Neural progenitor cell (in vitro differentiated cells): ENCODE data around the gene CNGA2. TPM values are rescaled to one million over a fixed set of nuclear protein-coding genes. Genes with fewer than 3 reads are reported as not detected.

Experiments used
- DNase-seq: peaks from one replicate; pipeline ENCODE4 v3.0.0-alpha.2; 2016; ENCODE audit warnings: low spot score
- H2AFZ ChIP-seq: fragments of 200-600 bp; sonication (generic); replicated peaks from 2 replicates; pipeline ENCODE4 v1.6.1; 2016; ENCODE audit warnings: antibody characterized with exemption
- H3F3A ChIP-seq: fragments of 200-600 bp; sonication (generic); 2 replicates; pipeline ENCODE4 v1.6.1; 2016; ENCODE audit warnings: antibody characterized with exemption, low read depth
- H3K27ac ChIP-seq: fragments of 200-600 bp; sonication (generic); 2 replicates; pipeline ENCODE4 v1.5.1; 2016; ENCODE audit warnings: mild to moderate bottlenecking
- H3K27me3 ChIP-seq: fragments of 200-600 bp; sonication (generic); 2 replicates; pipeline ENCODE4 v1.6.1; 2016; ENCODE audit warnings: mild to moderate bottlenecking, moderate library complexity
- H3K36me3 ChIP-seq: fragments of 200-600 bp; sonication (generic); 2 replicates; pipeline ENCODE4 v1.5.1; 2016
- H3K4me1 ChIP-seq: fragments of 200-600 bp; sonication (generic); 2 replicates; pipeline ENCODE4 v1.6.1; 2016; ENCODE audit warnings: mixed run types
- H3K4me2 ChIP-seq: fragments of 200-600 bp; sonication (generic); 2 replicates; pipeline ENCODE4 v1.6.1; 2016
- H3K4me3 ChIP-seq: fragments of 200-600 bp; sonication (generic); 2 replicates; pipeline ENCODE4 v1.5.1; 2016
- H3K79me2 ChIP-seq: fragments of 200-600 bp; sonication (generic); 2 replicates; pipeline ENCODE4 v1.6.1; 2016; ENCODE audit warnings: low read depth
- H3K9ac ChIP-seq: fragments of 200-600 bp; sonication (generic); 2 replicates; pipeline ENCODE4 v1.6.1; 2016
- H3K9me3 ChIP-seq: fragments of 200-600 bp; sonication (generic); 2 replicates; pipeline ENCODE4 v1.5.1; 2016; ENCODE audit warnings: low read depth
- H4K20me1 ChIP-seq: fragments of 200-600 bp; sonication (generic); 2 replicates; pipeline ENCODE4 v1.6.1; 2016; ENCODE audit warnings: low read depth
- H3K27ac Mint-ChIP-seq: 3 replicates; pipeline ENCODE4 v1.8.0; 2021; ENCODE audit warnings: mixed read lengths
- H3K27me3 Mint-ChIP-seq: 2 replicates; pipeline ENCODE4 v1.8.0; 2022; ENCODE audit warnings: low read depth, mild to moderate bottlenecking, inconsistent platforms, moderate library complexity, mixed read lengths; ENCODE audit not compliant: insufficient read depth
- H3K36me3 Mint-ChIP-seq: 3 replicates; pipeline ENCODE4 v1.8.0; 2021; ENCODE audit warnings: mixed read lengths
- H3K4me1 Mint-ChIP-seq: 3 replicates; pipeline ENCODE4 v1.8.0; 2021; ENCODE audit warnings: mixed read lengths
- H3K4me3 Mint-ChIP-seq: 3 replicates; pipeline ENCODE4 v1.8.0; 2021; ENCODE audit warnings: mild to moderate bottlenecking, moderate library complexity, mixed read lengths
- H3K9me3 Mint-ChIP-seq: 3 replicates; pipeline ENCODE4 v1.8.0; 2020; ENCODE audit warnings: mixed read lengths
- CTCF ChIP-seq: fragments of 200-600 bp; sonication (generic); IDR thresholded peaks from 2 replicates; pipeline ENCODE4 v1.5.1; 2017; ENCODE audit warnings: antibody characterized with exemption, mild to moderate bottlenecking
- EZH2 ChIP-seq: fragments of 200-600 bp; sonication (generic); IDR thresholded peaks from 2 replicates; pipeline ENCODE4 v1.6.1; 2017; ENCODE audit warnings: antibody characterized with exemption, mild to moderate bottlenecking, moderate library complexity
- EZH2phosphoT487 ChIP-seq: fragments of 200-600 bp; sonication (generic); IDR thresholded peaks from 2 replicates; pipeline ENCODE4 v1.6.1; 2017; ENCODE audit warnings: antibody characterized with exemption
- total RNA-seq: library from RNA; depleted of rRNA; stranded (reverse); fragments of >200 nt; gene quantifications from 2 replicates; pipeline ENCODE4 v1.2.3, GENCODE V29; 2015; ENCODE audit warnings: low replicate concordance

Gene CNGA2
- total RNA-seq, 1 donor from 2014 or later, result not detected

- Histone ChIP-seq H3K9me3 (no peaks in the 10 kb centered on the region), H3K27ac (no peak overlapping the region), H3K36me3 (no peaks in the 10 kb centered on the region), H3K27me3 (no peaks in the 10 kb centered on the region), H3K4me1 (no peaks in the 10 kb centered on the region), H3K9ac (no peak overlapping the region), H4K20me1 (no peaks in the 10 kb centered on the region), H2AFZ (no peak overlapping the region), H3F3A (no peaks in the 10 kb centered on the region), H3K79me2 (no peaks in the 10 kb centered on the region), H3K4me3 (no peak overlapping the region), H3K4me2 (no peak overlapping the region)
- TF ChIP-seq EZH2phosphoT487 (no peak), CTCF (no peak), EZH2 (no peak)
- no peaks in the 10 kb centered on the region for H3K27me3 Mint-ChIP-seq
- H3K4me3 Mint-ChIP-seq, result no peak overlapping the region
- H3K9me3 Mint-ChIP-seq, result peaks cover 9% of the 10 kb centered on the region
- DNase-seq, result no peak
- H3K36me3 Mint-ChIP-seq, result no peaks in the 10 kb centered on the region
- no peaks in the 10 kb centered on the region for H3K4me1 Mint-ChIP-seq
- H3K27ac Mint-ChIP-seq, result no peak overlapping the region
Observed at GRCh38 chrX:151762802-151763201, 28.3 kb downstream of the CNGA2 start.

DNA sequence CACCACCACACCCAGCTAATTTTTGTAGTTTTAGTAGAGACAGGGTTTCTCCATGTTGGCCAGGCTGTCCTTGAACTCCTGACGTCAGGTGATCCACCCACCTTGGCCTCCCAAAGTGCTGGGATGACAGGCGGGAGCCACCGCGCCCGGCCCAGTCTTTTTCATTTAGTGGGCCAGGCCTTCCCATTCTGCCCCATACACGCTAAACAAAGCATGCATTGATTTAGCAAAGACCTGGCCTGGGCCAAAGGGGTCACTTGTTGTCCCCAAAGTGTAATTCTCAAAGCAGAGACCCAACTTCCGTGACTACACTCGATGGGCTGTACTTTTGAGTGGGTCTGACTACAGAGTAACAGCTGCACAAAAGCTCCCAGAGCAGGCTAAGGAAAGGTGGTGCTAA is 29.2 kb downstream of the CNGA2 start:
- no peaks in the 10 kb centered on the region for H3K9me3 ChIP-seq
- no peaks in the 10 kb centered on the region for H3K36me3 ChIP-seq
- no peak overlapping the region for H3K9ac ChIP-seq
- DNase-seq, result no peak
- H3F3A ChIP-seq, result no peaks in the 10 kb centered on the region
- H3K27me3 ChIP-seq, result no peaks in the 10 kb centered on the region
- TF ChIP-seq EZH2phosphoT487, result no peak
- no peak for TF ChIP-seq EZH2
- no peak for TF ChIP-seq CTCF
- no peak overlapping the region for H2AFZ ChIP-seq
- H3K27me3 Mint-ChIP-seq, result no peaks in the 10 kb centered on the region
- no peak overlapping the region for H3K4me3 ChIP-seq
- H3K4me1 ChIP-seq, result no peaks in the 10 kb centered on the region
- no peak overlapping the region for H3K4me3 Mint-ChIP-seq
- no peaks in the 10 kb centered on the region for H3K4me1 Mint-ChIP-seq
- H3K27ac ChIP-seq, result no peak overlapping the region
- no peaks in the 10 kb centered on the region for H3K36me3 Mint-ChIP-seq
- peaks cover 9% of the 10 kb centered on the region for H3K9me3 Mint-ChIP-seq
- H3K4me2 ChIP-seq, result no peak overlapping the region
- no peaks in the 10 kb centered on the region for H3K79me2 ChIP-seq
- H3K27ac Mint-ChIP-seq, result no peak overlapping the region
- no peaks in the 10 kb centered on the region for H4K20me1 ChIP-seq

GRCh38 chrX:151765026-151765425 is 30.5 kb downstream of the CNGA2 start:
- H3K9ac ChIP-seq, result no peak overlapping the region
- no peaks in the 10 kb centered on the region for H3F3A ChIP-seq
- H3K4me2 ChIP-seq, result no peak overlapping the region
- no peak overlapping the region for H2AFZ ChIP-seq
- peaks cover 9% of the 10 kb centered on the region for H3K9me3 Mint-ChIP-seq
- H3K4me1 Mint-ChIP-seq, result no peaks in the 10 kb centered on the region
- H3K27ac ChIP-seq, result no peak overlapping the region
- no peaks in the 10 kb centered on the region for H3K36me3 ChIP-seq
- no peaks in the 10 kb centered on the region for H3K27me3 ChIP-seq
- H3K79me2 ChIP-seq, result no peaks in the 10 kb centered on the region
- TF ChIP-seq CTCF, result no peak
- TF ChIP-seq EZH2, result no peak
- no peak for TF ChIP-seq EZH2phosphoT487
- no peak overlapping the region for H3K4me3 Mint-ChIP-seq
- DNase-seq, result no peak
- H3K4me3 ChIP-seq, result no peak overlapping the region
- no peaks in the 10 kb centered on the region for H3K4me1 ChIP-seq
- H3K27me3 Mint-ChIP-seq, result no peaks in the 10 kb centered on the region
- peaks cover 7% of the 10 kb centered on the region for H3K9me3 ChIP-seq
- H3K36me3 Mint-ChIP-seq, result no peaks in the 10 kb centered on the region
- no peaks in the 10 kb centered on the region for H4K20me1 ChIP-seq
- no peak overlapping the region for H3K27ac Mint-ChIP-seq
